ENCODE measurements around the gene KCNN2.

Gene KCNN2

DNA sequence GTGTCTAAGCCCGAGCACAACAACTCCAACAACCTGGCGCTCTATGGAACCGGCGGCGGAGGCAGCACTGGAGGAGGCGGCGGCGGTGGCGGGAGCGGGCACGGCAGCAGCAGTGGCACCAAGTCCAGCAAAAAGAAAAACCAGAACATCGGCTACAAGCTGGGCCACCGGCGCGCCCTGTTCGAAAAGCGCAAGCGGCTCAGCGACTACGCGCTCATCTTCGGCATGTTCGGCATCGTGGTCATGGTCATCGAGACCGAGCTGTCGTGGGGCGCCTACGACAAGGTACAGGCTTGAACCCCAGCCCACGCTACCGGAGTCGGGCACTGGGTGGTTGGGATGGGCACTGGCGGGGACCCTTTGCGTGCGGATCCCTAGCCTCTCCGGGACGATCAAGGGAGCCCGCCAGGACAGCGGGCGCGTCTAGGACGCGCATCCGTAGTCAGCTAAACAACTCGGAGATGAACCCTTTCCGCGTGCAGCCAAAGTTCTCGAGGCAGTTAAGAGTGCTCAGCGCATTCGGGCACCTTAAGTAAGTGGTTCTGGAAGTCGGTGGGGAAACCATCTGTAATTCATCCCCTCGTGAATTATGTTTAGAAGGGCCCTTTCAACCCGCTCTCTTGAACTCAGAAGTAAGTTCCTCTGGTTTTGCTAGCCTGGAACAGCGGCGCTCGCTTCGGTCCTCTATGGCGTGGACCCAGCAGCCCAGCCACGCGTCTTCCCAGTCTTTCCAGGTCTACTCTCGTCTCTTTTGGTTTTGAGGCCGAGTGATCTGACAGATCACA, 1.3 kb downstream of the KCNN2 start:
- no peak for DNase-seq

- no peak for DNase-seq
Observed at GRCh38 chr5:114363837-114364236, 2.0 kb downstream of the KCNN2 start.

DNA sequence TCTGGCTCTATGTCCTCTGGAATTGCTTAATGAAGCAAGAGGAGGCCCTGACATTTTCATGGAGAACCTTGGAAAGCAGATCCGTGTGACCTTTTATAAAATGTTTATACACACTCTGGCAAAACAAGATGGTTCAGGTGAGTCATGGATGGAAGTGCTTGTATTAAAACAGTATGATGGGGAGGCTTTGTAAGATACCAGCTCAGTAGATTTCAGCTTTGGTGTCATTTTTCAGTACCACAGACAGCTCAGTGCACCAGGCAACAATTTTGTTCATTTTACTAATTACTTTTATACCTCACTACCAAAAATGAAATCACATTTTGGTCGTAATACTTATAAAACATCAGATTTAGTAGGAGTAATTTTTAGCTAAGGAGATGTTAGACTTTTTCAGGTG, 5.2 kb downstream of the KCNN2 start:
- no peak for DNase-seq

DNA sequence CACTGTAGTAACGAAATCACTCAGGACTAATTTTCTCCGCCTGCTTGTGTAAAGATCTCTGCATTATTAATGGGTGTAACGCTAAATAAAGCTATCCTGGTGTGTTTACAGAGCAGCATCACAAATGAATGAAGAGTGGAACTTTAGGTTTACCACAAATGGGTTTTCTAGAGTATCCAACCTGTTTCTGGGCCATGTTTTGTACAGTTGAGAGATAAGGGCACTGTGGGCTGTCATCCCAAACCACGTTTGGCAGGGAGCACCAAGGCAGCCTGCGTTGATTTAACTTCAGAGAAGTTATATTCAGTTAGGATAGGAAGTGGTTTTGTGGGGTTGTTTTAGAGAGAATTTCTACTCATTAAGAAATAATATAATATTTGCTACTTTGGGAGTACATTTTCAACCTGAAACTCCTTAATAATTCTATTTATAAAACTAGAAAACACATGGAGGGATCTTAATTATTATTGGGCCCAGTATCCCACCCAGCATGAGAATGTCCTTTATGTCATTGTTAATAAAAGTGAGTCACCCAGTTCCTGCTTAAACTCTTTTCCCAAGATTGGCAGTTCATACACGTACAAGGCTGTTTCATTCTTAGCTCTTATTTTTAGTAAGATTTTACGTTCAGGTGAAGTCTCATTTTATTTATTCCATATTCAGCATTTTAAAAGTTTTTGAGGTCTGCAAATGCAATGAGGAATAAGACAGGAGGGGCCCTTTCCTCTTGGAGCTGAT, 8.0 kb downstream of the KCNN2 start:
- DNase-seq: no peak

DNA sequence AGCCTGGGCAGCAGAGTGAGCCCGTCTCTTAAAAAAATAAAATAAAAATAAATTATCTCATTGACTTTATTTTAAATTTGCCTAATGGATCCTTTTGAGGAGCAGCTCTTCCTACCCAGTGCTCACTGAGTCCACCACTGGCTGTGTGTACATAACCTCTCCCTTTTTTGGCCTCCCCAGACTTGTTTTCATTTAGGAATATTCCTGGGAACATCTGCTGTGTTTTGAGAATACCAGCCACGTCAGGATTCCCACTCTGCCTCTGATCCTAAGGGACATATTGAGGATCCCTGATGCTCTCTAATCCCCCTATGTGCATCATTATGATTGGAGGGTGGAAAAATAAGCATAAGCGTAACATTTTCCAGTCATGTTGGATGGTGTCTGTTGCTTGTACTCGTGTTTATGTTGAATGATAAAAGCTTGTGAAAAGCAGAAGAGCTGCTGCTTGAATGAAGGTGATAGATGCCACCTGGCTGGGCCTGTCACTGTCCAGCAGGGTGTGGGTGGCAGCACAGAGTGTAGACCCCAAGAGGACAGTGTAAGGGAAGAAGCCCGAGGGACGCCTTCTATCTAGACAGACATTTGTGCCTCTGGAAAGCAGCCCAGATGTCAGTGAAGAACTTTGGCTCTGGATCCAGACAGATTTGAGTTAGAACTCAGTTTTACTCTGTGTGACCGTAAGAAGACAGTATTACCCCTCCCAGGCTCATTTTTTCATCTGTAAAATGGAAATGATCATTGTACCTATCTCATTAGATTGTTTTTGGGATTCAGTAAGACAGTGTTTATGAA, 15.4 kb downstream of the KCNN2 start:
- DNase-seq: no peak

DNA sequence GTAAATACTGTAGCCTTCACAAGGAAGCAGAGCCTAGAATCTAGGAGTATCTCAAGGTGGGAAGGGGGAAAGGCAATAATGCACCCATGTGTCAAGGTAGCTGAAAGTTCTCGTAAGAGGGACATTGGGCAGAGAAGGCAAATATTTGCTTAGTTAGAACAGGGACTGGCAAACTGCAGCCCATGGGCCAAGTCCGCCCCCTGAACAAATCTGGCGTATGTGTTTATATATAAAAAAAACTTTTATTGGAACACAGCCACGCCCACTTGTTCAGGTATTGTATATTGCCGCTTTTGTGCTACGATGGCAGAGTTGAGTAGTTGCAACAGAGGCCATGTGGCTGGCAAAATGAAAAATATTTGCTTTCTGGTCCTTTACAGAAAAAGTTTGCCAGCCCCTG, 16.1 kb downstream of the KCNN2 start:
- DNase-seq: no peak

DNA sequence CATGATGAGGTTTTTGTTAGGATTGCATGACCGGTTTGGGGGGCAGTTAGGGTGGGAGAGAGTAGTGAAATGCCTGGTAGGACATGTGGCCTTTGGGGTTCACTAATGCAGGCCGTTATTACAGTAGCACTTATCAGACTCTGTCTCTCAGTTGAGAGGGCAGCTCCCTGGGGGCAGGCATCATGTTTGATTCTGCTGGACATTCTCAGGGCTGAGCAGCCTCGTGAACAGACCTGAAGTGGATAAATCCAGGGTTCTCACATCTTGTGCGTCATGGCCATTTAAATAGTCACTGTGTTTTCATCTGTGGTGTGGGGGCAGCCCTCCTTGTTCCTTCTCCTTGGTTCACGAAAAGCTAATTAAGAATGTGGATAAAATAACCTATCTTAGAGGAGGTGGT, 18.9 kb downstream of the KCNN2 start:
- no peak for DNase-seq

- no peak for DNase-seq
Observed at GRCh38 chr5:114387433-114387832, 25.6 kb downstream of the KCNN2 start.

GRCh38 chr5:114390431-114390830, 28.6 kb downstream of the KCNN2 start:
- no peak for DNase-seq

GRCh38 chr5:114391321-114391720, 29.5 kb downstream of the KCNN2 start:
- no peak for DNase-seq

- no peak for DNase-seq
Observed at GRCh38 chr5:114393159-114393558, 31.3 kb downstream of the KCNN2 start.

DNA sequence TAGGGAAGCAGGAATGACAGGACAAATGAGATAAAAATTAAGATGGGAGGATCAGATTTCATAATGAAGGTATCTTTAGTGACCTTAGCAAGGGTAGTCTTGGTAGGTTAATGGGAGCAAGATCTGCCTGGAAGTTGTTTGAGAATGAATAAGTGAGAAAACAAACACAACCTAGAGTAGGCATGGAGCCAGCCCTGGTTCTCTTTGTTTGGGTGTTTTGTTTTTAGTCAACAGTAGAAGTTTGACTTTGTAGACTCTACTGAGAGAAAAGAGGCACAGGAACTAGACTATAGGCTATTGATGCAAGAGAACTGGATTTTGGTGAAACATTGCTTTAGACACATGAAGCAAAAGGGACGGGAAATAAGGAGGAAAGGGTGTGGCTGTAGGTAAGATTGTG, 40.3 kb downstream of the KCNN2 start:
- no peak for DNase-seq

DNA sequence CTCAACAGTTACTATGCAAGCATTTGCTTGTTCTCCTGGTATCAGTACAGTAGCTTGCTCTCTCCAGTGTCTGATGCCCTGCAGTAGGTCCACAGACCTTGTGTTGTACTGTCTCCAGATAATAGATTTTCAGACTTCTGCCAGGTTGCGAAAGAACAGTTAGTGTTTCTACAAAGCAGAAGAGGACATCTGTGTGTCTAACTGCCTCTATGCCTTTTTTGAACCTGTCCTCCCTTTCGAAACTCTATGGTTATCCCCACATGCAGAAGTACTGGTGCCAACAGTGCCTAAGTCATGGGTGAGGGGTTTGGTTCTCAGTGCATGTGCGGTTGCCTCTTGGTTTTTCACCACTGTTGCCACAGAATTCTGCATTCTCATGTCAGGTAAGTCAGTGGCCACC, 45.9 kb downstream of the KCNN2 start:
- DNase-seq: no peak

GRCh38 chr5:114408847-114409246, 47.0 kb downstream of the KCNN2 start:
- no peak for DNase-seq

GRCh38 chr5:114411380-114411931, 49.6 kb downstream of the KCNN2 start:
- no peak for DNase-seq

DNA sequence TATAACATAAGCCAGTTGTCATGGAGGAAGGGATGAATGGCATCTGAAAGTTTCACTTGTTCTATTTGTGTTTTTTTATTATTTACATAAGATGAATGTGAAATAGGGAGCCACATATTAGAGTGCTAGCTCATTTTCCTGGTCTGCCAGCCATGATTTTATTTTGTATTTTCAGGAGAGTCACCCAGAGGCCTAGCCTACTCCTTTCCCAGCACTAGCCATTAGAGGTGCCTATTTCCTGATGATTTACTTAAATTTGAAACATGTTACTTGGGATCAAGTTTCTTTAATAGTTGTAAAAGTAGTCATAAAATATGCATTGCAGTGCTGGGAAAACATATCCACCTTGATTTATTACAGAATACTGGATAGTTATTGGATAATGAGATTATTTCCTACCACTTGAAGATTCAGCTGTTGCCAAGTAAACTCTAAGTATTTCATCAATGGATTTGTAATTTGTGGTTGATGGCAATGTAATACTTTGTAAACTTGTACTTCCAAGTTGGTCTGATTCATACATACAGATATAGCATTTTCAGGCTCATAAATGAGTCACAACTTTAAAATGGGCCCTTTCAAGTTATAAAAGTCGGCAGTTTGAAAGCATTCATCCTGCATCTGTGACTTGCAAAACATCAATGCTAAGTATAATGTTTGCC, 50.8 kb downstream of the KCNN2 start:
- no peak for DNase-seq

DNA sequence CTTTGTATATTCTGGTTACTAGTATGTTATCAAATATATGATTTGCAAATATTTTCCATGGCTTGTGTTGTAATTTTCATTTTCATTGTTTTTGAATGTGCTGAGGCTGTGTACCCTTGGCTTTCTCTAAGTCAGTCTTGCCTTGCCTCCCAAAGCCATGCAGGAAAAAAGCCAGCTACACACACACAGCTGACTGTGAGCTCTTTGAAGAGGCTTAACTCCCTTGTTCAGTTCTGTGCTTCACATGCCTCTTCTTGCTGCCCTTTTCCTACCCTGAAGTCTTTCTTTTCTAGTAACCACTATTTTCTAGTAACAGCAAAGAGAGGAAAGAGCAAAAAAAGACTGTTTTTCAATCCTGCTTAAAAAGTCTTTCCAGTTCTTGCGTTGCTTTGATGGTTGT, 53.9 kb downstream of the KCNN2 start:
- DNase-seq: no peak

GRCh38 chr5:114416254-114416653, 54.4 kb downstream of the KCNN2 start:
- no peak for DNase-seq

GRCh38 chr5:114417519-114417918, 55.6 kb downstream of the KCNN2 start:
- no peak for DNase-seq

- DNase-seq: no peak
Observed at GRCh38 chr5:114418176-114419066, 56.6 kb downstream of the KCNN2 start.

DNA sequence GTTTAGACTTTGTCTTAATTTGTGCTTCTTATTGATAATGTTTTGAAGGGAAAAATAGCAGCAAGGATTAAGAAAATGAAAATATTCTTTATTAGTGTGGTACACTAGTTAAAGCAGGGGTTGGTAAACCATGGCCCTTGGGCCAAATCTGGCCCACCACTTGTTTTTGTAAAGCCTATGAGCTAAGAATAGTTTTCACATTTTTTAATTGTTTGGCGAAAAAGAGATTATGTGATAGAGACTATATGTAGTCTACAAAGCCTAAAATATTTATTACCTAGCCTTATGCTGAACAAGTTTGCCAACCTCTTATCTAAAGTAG, 57.2 kb downstream of the KCNN2 start:
- no peak for DNase-seq

GRCh38 chr5:114419959-114420358, 58.1 kb downstream of the KCNN2 start:
- no peak for DNase-seq
